Kasumi-1 (cell line): ENCODE data around the gene UNC79.
"Not testable (repeated sequence)": the region's sequence is repeated elsewhere in the genome, so short reads cannot be mapped to it uniquely, and the experiment has no call there.

Experiments
- DNase-seq, 2 experiments: peaks; one replicate each; lab custom pipeline; 2025; lab: John Stamatoyannopoulos, UW

Gene UNC79

DNA sequence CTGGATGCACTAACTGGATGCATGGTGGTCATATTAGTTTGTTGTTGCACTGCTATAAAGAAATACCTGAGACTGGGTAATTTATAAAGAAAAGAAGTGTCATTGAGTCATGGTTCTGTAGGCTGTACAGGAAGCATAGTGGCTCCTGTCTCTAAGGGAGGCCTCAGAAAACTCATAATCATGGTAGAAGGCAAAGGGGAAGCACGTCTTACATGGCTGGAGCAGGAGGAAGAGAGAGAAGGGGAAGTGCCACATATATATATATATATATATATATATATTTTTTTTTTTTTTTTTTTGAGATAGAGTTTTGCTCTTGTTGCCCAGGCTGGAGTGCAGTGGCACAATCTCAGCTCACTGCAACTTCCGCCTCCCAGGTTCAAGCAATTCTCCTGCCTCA, 62.9 kb downstream of the UNC79 start:
- DNase-seq, result peak; percentile 23 to 37

DNA sequence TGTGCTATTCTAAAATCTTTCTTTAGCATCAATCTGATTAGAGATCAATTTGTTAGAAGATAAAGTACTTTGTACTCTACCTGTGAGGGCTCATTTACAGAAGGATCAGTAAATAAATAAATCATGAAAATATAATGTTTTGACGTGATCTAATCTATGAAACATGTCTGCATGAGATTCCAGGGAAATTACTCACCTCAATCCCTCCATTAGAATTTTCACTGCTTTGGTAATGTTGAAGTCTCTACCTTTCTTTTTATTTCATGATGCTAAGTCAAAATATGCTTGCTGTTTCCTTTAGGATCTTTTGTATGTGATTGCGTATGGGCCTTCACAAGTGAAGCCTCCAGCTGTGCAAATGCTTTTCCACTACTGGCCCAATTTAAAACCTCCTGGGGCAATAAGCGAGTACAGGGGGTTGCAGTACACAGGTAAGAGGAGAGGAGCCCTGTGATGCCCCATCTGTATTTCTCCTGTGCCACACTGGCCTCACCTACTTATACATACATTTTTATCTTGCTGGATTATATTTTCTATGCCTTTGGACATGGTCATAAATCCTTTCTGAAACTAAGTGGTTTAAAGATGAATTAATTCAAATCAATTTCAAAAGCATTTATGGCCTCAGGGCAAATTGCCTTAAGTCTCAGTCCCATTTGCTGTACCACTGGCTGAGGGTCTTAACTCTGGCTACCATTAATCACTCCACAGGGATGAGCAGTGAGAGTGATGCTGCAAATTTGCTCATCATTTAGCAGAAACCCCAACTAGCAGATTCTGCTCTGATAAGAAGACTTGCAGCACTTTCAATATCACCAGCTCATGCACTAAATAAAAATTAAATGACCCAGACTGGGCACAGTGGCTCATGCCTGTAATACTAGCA, 66.4 kb downstream of the UNC79 start:
- no peak for DNase-seq

DNA sequence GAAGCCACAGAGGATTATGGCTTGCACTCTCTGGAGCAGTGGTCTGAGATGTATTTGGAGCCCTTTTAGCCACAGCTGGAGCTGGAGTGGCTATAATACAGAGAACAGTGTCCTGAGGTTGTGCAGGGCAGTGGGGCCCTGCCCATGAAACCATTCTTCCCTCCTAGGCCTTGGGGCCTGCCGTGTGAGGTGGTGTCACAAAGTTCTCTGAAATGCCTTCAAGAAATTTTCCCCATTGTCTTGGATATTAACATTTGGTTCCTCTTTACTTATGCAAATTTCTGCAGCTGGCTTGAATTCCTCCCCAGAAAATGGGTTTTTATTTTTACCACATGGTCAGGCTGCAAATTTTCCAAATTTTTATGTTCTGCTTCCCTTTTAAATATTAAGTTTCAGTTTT, 79.3 kb downstream of the UNC79 start:
- DNase-seq, result no peak

DNA sequence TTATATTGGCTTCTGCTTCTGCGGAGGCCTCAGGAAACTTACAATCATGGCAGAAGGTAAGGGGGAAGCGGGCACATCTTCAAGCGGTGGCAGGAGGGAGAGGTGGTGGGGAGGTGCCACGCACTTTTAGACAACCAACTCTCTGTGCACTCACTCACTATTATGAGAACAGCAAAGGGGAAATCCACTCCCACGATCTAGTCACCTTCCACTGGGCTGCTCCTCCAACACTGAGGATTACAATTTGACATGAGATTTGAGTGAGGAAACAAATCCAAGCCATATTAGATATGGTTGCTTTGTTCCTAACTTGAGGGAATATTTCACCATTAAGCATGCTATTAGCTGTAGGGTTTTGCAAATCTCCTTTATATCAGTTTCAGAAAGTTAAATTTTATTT, 80.3 kb downstream of the UNC79 start:
- no peak for DNase-seq

DNA sequence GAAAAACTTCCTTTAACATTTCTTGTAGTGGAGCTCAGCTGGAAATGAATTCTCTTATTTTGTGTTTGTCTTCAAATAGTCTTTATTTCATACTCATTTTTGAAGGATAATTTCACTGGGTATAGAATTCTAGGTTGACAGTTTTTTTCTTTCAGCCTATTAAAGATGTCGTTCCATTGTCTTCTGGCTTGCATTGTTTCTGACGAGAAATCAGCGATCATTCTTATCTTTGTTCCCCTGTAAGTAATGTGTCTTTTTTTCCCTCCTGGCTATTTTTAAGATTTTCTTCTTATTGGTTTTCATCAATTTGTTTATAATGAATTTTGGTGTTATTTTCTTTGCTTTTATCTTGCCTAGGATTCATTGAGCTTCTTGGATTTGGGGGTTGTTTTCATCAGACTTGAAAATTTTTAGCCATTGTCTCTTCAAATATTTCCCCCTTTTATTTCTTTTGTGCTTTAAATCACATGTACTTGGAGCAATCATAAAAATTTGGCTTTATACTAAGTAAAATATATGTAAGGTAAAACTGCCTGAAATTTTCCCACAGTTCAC, 89.4 kb downstream of the UNC79 start:
- peak in 1 of 2 experiments; percentile 10 for DNase-seq

DNA sequence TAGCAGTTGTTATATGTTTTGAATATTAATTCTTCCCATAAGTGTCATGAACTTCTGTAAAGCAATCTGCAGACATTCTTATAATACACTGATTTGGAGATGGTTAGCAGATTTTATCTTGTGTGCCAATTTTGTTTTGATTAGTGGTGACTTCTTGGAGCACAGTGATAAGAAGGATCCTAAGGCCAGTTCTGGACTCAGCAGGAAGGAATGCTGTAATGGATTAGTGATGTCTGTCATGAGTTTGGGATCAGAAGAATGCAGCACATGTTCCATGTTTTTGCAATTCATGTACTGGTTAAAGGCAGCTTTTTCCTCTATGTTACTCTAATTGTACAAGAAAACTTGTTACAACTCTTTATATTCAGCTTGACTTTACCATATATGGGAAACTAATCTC, 91.5 kb downstream of the UNC79 start:
- DNase-seq, result no peak

DNA sequence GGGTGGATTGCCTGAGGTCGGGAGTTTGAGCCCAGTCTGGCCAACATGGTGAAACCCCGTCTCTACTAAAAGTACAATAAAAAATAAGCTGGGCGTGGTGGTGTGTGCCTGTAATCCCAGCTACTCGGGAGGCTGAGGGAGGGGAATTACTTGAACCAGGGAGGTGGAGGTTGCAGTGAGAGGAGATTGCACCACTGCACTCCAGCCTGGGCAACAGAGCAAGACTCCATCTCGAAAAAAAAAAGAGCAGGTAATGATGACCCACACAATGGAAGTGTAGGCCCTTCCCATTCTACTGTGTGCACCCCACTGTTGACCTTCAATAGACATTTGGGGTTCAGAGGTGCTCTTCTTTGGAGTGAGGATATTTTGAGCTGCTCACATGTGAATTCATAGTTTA, 94.5 kb downstream of the UNC79 start:
- DNase-seq, result not testable (repeated sequence)

DNA sequence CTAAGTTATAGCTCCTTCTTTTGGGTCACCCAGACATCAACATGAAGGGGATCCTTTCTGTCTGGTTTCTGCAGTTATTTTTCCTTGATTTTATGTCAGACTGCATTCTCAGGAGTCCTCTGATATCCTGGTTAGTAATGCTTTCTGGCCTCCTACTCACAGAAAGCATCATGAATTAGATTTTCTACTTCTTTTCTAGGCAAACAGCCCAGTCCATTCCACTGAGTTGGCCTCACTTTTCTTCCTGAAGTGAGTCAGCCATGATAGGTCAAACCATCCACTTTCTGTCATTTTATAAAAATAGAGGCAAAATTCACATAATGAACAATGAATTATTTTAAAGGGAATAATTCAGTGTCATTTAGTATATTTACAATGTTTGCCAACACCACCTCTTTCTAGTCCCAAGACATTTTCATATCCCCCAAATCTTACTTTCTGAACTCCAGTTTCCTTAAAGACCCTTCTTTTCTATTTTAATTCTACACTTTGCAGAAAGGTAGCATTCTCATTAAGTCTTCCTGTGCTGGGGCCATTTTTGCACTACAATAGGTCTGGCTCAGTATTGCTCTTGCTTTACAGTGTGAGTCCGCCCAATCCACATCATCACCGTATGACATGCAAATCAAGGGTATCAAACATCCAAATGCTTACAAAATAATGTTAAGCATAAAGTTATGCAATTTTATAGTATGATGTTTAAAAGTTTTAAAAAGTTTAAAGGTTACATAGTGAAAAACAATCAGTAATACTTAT, 95.1 kb downstream of the UNC79 start:
- no peak for DNase-seq

DNA sequence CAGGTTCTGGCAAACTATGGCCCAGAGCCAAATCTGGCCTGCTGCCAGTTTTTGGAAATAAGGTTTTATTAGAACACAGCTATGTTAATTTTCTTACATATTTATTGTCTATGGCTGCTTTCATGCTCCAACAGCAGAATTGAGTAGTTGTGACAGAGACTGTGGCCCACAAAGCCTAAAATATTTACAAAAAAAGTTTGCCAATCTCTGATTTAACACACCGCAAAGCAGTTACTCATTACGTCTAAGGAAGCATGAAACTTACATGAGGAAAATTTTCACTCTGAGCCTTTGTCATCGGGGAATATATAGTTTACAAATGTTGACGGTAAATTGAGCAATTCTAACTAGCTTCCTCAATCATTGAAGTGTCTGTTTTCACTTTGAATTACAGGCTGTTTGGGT, 96.5 kb downstream of the UNC79 start:
- DNase-seq, result no peak

DNA sequence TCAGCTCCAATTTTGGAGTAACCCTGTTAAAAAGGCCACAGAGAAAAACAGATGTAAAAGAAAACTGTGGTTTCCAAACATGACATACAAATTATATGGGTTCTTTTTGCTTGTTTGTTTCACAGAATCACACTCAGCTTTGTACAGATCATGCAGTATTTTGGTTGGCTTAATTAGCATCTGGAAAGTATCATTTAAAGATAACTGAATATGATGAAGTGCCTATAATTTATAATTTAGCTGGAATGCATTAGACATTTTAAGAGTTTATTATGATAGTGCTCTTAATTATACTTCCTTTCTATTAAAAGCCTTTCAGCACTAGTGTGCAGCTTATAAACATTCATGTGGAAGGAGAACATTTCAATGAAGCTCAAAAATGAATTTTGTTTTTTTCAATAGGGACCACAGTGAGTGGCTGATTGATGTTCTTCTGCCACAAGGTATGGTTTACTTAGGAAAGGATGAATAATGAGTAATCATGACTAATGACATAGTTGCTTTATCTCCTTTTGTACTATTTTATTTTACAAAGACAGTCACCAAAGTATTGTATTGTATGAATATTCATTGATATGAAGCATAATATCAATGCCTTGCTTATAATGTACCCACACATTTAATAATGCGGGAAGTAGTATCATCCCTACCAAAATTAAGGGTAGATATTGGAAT, 98.3 kb downstream of the UNC79 start:
- DNase-seq, result no peak

DNA sequence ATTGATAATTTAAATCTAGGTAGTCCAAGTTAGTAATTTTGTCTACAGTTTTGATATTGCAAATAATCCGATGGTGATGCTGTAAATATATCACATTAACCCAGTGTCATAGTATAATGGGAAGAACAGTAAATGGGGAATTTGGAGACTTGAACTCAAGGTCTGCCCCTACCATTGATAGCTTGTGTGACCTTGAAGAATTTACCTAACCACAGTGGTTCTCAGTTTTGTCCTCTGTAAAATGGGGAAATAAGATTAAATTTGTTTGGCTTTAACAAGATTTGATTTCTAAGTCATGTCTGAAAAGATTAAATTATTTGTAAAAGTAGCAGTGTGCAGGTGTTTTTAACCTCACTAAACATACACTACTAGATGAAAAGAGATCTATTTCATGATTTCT, 100.9 kb downstream of the UNC79 start:
- DNase-seq, result no peak

DNA sequence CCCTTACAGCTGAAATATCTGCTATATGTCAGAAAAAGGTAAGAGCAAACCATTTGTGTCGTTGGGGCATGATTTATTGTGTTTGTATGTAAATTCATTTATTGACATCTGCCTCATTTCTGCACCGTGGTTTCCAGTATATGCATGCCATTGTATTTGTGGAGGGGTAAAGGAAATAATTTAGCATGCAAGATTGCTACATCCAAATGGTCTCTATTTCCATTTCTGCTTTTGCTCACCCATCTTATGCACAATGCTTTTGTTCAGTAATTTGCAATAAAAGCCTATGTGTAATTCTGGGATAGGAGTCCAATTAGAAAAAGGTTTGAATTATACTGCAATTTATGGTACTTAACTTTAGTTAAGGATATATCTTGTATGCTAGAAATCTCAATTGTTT, 101.8 kb downstream of the UNC79 start:
- DNase-seq, result no peak

DNA sequence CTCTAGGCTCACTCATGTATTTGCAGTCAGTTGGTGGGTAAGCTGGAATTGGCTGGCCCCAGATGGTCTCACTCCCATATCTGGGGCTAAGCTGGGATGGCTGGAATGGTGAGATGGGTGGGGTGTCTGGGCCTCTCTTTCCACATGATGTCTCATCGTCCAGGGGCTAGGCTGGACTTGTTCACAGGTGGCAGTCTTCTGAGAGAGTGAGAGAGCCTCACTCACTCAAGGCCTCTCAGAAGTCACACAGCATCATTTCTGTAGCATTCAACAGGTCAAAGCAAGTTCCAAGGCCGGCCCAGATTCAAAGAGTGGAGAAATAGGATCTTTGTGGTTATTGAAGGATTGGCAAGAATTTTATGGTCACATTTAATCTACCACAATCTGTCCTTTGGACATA, 102.7 kb downstream of the UNC79 start:
- no peak for DNase-seq

DNA sequence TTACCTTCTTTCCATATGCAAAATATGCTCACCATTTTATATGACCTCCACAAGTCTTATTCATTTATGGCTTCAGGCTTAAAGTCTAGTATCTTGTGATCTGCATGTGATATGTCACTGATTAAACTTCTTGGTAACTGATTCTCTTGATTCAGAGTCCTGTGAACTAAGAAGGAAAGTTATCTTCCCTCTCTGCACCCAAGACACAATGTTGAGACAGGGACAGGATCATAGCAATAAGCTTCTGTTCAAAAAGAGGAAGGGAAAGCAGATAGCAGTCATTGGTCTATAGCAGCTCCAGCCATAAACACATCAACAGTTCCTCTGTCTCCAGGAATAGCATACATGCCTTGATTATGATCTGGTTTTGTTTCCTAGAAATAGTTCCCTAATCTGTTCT, 103.1 kb downstream of the UNC79 start:
- DNase-seq, result peak; percentile 83 to 84

DNA sequence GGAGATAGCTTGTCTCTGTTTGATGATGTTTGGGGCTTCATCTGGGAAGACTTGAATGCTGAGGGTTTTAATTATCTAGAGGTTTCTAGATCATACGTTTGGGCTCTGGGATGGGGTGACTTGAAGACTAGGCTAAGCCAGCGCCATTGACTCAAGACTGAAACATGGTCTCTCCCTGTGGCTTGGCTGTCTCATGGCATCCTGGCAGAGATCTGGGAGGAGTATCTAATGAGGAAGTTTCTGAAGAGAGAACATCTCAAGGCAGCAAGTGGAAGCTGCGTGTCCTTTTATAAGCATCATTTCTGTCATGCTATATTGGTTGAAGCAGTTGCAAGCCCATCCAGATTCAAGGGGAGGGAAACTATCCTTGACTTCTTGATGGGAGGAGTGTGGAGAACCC, 104.8 kb downstream of the UNC79 start:
- no peak for DNase-seq

DNA sequence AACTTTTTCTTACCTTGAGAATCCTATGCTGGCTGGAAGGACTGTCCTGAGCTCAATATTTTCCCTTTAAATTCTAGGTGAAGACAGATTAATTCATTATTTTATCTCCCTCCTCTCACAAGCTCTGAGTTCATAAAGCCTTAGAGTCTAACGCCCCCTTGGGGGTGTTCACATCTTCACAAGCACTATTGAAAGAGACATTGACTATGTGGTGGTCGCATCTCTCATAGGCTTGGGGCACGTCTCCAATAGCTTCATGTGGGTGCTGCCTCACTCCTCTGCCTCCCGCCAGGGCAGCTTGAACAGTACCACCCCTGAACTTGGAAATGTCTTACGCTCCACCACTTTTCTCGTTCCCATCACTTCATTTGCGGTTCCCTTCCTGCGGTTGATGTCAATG, 106.2 kb downstream of the UNC79 start:
- DNase-seq, result peak; percentile 29 to 56

DNA sequence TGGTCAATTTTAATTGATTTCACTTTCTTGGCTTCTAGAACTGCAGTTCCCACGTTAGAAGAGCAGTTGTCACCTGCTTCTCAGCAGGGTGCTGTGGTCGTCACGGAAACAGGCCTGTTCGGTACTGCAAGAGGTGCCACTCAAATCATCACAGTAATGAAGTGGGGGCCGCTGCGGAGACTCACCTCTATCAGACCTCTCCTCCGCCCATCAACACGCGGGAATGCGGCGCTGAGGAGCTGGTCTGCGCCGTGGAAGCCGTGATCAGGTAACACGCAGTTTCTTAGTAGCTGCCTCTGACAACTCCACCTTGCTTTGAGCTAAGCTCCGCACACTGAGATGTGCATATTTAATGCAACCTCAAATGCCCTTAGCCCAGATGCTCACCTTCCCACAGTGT, 107.2 kb downstream of the UNC79 start:
- DNase-seq, result no peak

DNA sequence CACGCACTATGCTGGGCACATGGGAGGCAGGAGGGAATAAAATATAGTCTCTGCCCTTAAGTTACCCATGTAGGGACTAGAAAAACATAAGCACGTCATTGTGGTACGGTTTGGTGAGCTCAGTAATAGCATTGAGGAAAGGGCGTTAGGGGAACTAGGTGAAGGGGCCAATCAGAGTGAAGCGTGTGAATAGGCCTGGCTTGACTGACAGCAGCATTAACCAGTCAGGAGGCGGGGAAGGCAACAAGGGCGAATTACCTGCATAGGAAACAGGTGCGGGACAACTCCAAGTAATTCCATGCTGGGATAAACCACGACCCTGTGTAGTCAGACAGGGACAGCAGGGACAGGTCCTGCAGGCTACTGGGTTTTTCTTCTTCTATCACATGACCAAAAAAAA, 107.7 kb downstream of the UNC79 start:
- DNase-seq, result no peak

DNA sequence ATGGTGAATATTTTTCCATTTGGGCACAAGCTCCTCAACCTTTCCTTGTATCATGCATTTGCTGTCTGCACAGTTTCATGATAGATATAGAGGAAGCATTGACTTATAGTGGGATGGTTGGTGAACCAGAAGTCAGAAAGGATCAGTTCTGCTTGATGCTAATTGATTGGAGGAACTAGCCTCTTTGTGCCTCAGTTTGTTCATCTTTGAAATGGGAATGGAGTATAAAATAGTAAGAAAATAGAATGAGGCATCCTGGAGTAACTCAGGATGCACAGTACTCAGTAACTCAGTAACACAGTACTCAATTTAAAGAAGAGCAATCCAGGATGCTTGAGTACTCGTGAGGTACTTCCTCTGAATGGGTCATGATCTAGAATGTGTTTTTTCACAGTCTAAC, 109.5 kb downstream of the UNC79 start:
- DNase-seq, result no peak

DNA sequence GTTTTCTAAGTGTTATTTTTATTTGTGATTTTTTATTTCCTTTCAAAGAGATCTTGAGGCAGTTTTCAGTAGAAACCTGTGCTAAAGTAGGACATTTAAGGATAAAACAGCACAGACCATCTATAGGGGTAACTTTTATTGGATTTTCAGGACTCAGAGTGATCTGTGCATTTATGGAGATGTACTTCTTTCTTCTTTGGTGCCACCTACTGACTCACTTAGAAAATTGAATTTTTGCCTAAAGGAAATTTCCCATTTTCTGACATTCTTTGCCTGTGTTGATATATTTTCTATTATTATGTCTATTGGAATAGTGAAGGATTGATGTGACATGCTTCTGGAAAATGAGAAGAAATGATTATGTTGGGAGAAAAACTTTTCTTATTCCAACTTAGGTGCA, 113.0 kb downstream of the UNC79 start:
- peak; percentile 61 to 75 for DNase-seq

DNA sequence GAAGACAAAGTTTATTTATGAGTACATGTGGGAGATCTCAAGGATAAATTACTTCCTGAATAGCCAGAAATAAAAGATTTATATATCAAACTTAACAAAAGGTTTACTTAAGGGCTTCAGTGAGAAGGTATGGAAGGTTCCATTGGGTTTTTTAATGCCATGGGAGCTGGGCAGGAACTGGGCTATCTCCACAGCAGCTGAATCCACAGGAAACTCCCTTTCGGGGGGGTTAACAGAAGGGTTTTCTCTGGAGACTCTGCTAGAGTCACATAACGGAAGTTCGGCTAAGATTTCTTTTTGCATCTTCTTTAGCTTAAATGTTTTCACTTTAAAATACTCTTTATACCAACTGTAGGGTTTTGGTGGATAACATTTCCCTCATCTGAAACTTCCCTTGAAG, 113.5 kb downstream of the UNC79 start:
- DNase-seq, result no peak

DNA sequence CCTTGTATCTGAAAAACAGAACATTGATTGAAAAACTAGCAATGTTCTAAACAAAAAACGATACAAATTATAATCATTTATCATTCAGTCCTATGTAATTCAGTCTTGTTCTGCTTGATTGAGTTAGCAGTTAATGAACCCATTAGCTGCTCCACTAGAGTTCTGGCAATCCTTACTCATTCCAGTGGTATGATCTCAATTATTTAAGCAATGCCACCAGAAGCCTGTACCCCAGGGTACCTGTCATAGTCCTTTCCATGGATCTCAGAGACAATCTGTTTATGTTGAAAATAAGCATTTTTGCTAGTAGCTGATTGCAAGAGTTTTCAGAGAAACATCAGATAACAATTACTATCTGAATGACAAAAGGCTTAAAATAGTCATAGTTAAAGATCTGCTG, 115.9 kb downstream of the UNC79 start:
- no peak for DNase-seq
